ENCODE results near the gene ULK1. TPM values are rescaled to one million over a fixed set of nuclear protein-coding genes. Genes with fewer than 3 reads are reported as not detected.
"Not testable (repeated sequence)": the region's sequence is repeated elsewhere in the genome, so short reads cannot be mapped to it uniquely, and the experiment has no call there.

Gene ULK1
- total RNA-seq, 1 experiment from 2014 or later: 67.8 TPM

- TF ChIP-seq ZNF281 (CRISPR knock-in tag; IDR thresholded peaks at IDR 0.05) (no peak), ATF2 (CRISPR knock-in tag; IDR thresholded peaks at IDR 0.05; ENCODE audit: borderline replicate concordance, low read depth) (no peak), PRRX2 (CRISPR knock-in tag; IDR thresholded peaks at IDR 0.05) (no peak), CREM (CRISPR knock-in tag; IDR thresholded peaks at IDR 0.05) (no peak), MAX (CRISPR knock-in tag; IDR thresholded peaks at IDR 0.05) (no peak), JAZF1 (CRISPR knock-in tag; IDR thresholded peaks at IDR 0.05) (no peak)
Measured at GRCh38 chr12:131873293-131873692, 21.1 kb upstream of the ULK1 start (continued).

- CTCF ChIA-PET; H3K27ac Mint-ChIP-seq; POLR2A ChIA-PET; H3K36me3 Mint-ChIP-seq; ATAC-seq; DNase-seq (ENCODE audit: low spot score); H3K4me3 Mint-ChIP-seq: not testable (repeated sequence)
- Mint-ChIP-seq H3K27me3 (ENCODE audit: low read depth) (peaks cover 14% of the 10 kb centered on the region), H3K4me1 (peaks cover 21% of the 10 kb centered on the region), H3K9me3 (peaks cover 16% of the 10 kb centered on the region)
Measured at GRCh38 chr12:131874972-131875371, 19.4 kb upstream of the ULK1 start.

GRCh38 chr12:131877216-131877615 is 17.2 kb upstream of the ULK1 start:
- Mint-ChIP-seq H3K4me1 (peaks cover 32% of the 10 kb centered on the region), H3K27me3 (ENCODE audit: low read depth) (peaks cover 16% of the 10 kb centered on the region), H3K9me3 (peaks cover 16% of the 10 kb centered on the region)
- H3K27ac Mint-ChIP-seq; ATAC-seq; DNase-seq (ENCODE audit: low spot score); H3K4me3 Mint-ChIP-seq; CTCF ChIA-PET; POLR2A ChIA-PET; H3K36me3 Mint-ChIP-seq: not testable (repeated sequence)

- H3K27ac Mint-ChIP-seq; CTCF ChIA-PET; ATAC-seq; H3K4me3 Mint-ChIP-seq; DNase-seq (ENCODE audit: low spot score); H3K36me3 Mint-ChIP-seq; POLR2A ChIA-PET: not testable (repeated sequence)
- Mint-ChIP-seq H3K4me1 (peaks cover 34% of the 10 kb centered on the region), H3K9me3 (peaks cover 12% of the 10 kb centered on the region), H3K27me3 (ENCODE audit: low read depth) (peaks cover 16% of the 10 kb centered on the region)
Measured at GRCh38 chr12:131878436-131878835, 16.0 kb upstream of the ULK1 start.

- peaks cover 14% of the 10 kb centered on the region; the same call in 1 of the 2 replicates for H3K27me3 Mint-ChIP-seq (ENCODE audit: low read depth)
- H3K4me1 Mint-ChIP-seq: peaks cover 31% of the 10 kb centered on the region
- peaks cover 14% of the 10 kb centered on the region for H3K9me3 Mint-ChIP-seq
- H3K36me3 Mint-ChIP-seq: peaks cover 8% of the 10 kb centered on the region
- H3K4me3 Mint-ChIP-seq: no peak overlapping the region
- ATAC-seq: peak; percentile 88
- no peak for TF ChIP-seq ZNF512 (CRISPR knock-in tag; IDR thresholded peaks at IDR 0.05; ENCODE audit: borderline replicate concordance)
- TF ChIP-seq ZNF121 (CRISPR knock-in tag; IDR thresholded peaks at IDR 0.05): peak; percentile 64; the same call in 1 of the 2 replicates
- no peak for TF ChIP-seq MLX (CRISPR knock-in tag; IDR thresholded peaks at IDR 0.05)
- no peak for TF ChIP-seq GTF2I (CRISPR knock-in tag; conservative IDR thresholded peaks at IDR 0.05)
- no peak for TF ChIP-seq NFE2L1 (CRISPR knock-in tag; IDR thresholded peaks at IDR 0.05)
- H3K27ac Mint-ChIP-seq: no peak overlapping the region
- ChIA-PET CTCF (interaction anchor here (0.9 to 1.4 kb wide), 4 partner anchors 10 to 33 kb away, joined by 3 read pairs; no protein-coding TSS in a partner anchor), POLR2A (no interaction called here)
- no peak for DNase-seq (ENCODE audit: low spot score)
Measured at GRCh38 chr12:131882804-131883520, 11.5 kb upstream of the ULK1 start.
